Central memory CD4-positive, alpha-beta T cell (primary cell): ENCODE data around the gene LATS2.
"Not testable (repeated sequence)": the region's sequence is repeated elsewhere in the genome, so short reads cannot be mapped to it uniquely, and the experiment has no call there.

Source experiments
- DNase-seq: peaks from one replicate; pipeline ENCODE4 v3.0.0; 2022

LATS2 gene

DNA sequence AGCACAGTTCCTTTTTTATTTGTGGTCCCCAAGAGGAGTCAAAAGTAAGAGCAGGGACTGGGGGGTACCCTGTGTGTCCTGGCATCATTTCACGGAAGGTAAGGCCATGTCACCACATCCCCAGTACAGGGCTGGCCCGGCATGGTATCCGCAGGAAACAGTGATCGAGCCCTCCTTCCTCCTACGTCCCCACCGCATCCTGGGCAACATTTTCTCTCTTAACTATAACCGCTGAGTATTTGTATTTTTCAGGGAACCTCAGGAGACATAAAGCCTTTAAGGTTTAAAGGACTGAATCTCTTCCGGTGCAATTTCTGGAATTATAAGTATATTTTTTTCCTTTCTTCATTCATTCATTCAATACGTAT, 13.6 kb upstream of the LATS2 start:
- peak; percentile 30 for DNase-seq

DNA sequence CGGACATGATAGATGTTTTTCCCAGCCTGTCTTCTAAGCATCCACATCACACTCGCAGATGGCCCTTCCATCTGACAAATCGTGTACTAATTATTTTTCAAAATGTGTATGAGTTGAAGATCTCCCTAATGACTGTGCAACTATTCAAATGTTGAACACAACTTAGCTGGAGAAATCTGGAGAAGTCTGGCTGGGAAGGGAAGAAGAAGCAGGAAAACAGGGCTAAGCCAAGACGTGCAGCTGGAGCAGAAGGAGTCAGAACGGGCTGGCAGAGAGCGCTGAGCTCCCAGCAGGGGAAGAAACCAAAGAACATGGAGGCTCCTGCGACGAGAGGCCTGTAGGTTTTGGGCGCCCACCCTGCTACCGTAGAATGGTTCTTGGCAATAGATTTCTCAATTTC, 13.2 kb upstream of the LATS2 start:
- no peak for DNase-seq

DNA sequence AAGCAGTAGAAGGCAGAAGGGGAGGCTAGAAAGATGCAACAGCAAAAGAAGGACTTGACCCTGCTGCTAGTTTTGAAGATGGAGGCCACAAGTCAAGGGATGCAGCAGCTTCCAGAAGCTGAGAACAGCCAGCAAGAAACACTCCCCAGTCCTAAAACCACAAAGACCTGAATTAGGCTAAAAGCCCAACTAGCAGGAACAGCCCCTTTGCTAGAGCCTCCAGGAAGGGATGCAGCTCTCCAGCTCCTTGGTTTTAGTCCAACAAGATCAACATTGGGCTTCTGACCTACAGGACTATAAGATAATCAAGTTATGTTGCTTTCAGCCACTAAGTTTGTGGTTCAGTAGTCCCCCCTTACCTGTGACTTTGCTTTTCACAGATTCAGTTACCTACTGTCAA, 10.5 kb upstream of the LATS2 start:
- no peak for DNase-seq

DNA sequence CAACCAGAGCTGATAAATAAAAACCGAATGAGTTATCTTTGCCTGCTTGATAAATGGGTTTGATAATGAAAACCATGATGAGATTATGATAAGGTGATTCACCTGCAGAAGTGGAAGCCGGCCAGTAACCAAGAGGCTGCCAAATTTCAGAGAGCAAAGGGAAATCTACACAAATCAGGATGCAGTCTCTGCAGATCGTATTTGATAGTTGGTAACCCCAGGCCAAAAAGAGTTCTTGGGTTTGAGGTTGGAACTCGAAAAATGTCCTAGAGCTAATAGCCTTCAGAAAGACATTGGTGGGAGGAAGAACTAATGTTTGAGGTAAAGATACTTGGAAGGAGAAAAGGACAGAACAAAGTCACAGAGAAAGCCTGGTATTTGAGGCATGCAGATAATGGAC, 9.6 kb upstream of the LATS2 start:
- no peak for DNase-seq

DNA sequence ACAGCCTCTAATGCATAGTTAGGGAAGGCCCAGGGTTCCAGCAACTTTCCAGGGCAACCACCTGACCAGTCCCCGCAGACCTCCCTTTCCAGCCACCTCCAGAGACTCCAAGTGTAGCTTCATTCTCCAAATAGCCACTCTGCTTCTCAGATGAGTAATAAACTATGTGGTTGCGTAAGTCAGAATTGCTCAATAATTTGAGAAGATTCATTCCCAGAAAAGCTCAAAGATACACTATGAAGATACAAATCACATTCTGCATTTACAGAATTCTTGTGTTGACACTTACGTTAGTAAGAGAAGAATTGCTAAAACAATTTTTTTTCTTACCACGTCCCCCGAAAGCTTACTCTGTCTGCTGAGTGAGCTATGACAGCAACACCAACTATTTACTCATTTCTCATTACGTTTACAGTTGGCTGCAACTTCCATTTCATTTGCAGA, 8.2 kb upstream of the LATS2 start:
- no peak for DNase-seq

DNA sequence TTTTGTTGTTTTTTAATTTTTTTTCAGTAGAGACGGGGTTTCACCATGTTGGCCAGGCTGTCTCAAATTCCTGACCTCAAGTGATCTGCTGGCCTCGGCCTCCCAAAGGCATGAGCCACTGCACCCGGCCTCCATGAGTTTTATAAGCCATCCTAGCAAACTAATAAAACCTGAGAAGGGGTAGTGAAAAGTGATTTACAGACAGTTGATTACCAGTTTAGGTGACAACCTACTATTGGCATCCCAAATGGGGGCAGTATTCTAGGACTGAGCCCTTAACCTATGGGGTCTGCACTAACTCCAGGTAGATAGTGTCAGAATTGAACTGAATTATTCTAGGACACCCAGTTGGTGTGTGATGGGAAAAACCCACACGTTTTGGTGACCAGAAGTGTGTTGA, 6.5 kb upstream of the LATS2 start:
- no peak for DNase-seq

DNA sequence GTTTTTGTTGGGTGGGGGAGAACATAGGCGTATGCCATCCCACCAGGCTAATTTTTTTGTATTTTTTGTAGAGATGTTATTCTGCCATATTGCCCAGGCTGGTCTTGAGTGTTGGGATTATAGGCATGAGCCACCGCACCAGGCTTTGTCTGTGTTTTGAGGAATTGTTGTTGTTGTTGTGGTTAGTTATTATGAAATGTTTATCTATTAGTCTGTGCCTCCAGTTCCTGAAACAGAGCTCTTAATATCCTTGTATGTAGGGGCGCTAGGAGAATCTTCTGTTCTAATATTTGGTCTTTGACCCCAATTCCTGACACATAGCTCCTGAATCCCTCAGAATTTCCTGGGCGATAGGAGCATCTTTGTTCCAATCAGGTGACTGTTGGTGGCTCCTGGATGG, 5.6 kb upstream of the LATS2 start:
- DNase-seq = no peak

DNA sequence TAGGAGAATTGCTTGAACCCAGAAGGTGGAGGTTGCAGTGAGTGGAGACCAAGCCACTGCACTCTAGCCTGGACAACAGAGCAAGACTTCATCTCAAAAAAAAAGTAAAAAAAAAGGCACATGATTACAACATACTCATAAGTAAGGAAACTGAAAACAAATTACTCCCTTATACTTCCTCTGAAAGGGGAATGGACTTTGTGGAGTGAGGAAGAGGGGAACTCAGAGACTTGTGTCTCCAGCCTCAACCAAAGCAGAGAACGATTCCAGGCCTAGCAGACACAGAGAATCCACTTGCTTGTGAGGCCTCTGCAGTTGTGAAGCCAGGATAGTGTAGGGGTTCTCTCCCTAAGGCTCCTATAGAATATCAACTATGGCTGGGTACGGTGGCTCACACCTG, 4.3 kb upstream of the LATS2 start:
- no peak for DNase-seq

DNA sequence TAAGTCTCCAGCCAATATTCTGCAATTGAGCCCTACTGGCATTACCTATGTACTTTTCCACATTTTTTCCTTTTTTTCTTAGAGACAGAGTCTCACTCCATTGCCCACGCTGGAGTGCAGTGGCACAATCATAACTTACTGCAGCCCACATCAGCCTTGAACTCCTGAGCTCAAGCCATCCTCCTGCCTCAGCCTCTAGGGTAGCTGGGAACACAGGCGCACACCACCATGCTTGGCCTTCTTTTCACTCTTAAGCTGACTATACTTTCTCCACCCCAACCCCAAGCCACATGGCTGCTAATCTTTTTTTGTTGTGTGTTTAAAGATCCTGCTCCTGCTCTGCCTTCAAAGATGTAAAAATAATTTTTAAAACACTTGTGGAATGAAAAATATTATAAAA, 1.6 kb upstream of the LATS2 start:
- DNase-seq = no peak

DNA sequence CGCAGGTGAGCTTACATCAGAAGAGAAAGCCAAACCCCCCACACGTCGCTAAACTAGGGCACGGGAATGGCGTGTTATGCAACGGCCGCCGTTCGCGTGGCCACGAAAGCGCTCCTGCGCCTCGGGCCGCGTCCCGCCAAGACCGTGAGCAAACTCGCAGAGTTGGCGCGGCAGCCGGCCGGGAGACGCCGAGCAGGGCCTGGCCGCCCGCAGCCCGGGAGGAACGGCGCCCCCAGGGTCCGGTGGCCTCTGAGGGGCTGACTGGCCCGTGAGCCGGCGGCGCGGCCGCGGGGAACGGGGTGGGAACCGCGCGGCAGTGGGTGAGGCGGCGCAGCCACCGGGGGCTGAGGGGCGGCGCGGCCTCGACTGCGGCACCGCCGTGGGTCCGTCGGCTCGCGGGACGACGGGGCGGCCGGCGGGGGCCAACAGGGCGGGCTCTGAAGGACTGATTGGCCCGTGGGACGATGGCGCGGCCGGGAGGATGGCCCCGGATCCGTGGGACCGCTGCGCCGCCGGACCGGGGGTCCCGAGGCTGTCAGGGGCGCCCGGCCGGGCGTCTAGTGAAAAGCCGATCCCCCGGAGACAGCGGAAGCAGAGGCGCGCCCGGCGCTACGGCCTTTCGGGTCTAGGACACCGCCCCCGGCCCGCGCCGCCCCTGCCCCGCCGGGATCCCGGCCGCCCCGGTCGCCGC, 903 bp downstream of the LATS2 start:
- DNase-seq = no peak

DNA sequence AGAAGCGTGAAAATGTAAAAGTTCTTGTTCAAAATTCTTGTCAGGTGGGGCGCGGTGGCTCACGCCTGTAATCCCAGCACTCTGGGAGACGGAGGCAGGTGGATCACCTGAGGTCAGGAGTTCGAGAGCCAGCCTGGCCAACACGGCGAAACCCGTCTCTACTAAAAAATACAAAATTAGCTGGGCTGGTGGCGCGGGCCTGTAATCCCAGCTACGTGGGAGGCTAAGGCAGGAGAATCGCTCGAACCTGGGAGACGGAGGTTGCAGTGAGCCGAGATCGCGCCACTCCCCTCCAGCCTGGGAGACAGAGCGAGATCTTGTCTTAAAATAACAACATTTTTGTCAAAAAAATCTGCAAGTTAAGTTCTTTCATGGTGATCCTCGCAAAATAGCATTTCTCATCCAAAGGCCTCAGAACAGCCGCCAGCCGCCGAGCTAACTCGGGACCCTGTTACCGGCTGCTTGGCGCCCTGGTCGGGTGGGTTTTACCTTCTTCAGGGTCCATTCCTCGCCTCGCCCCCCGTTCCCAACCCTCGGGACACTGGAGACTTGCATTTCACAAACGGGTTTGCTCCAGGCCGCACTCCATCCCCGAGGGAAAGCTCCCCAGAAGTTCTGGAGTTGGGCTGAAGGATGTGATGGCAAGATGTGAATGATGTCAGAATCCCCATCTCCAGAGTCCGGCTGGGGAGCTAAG, 1.6 kb downstream of the LATS2 start:
- DNase-seq = no peak

DNA sequence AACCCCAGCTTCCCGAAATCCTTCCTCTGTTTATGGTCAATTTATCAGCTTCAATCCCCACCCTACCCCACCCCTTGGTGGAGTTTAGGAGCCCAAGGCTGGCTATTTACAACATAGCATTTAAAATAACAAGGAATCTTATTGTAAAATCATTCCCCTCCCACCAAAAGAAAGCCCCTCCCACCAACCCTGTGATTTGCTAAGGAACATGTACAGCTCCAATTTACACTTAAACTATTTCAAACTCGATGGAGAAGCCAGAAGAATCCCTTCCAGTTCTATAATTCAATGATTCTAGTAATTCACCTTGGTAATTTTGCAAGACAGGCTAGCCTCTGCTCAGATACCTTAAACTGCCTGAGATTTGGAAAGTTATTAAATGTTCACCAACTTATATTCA, 3.0 kb downstream of the LATS2 start:
- no peak for DNase-seq

DNA sequence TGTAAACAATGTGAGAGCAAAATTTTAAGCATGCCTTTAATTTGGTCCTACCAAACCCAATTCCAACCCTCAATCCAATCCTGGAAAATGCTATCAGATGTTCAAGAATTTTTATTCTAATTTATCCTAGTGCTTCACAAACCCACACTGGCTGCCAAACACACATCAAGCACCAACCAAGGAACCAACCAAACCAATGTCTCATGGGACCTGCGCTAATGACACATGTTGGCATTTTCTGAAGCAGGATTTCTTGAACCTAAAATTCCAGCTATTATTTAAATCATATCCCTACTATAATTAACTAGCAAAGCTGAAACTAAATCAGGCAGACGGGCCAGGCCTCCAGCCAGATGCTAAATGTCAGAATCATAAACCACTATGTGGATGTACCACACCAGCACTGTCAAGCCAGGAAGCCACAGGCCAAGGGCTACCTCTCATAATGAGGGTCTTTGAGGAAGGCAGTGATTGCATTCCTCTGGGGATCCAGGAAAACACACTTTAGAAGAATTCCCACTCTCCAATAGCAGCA, 5.8 kb downstream of the LATS2 start:
- no peak for DNase-seq

DNA sequence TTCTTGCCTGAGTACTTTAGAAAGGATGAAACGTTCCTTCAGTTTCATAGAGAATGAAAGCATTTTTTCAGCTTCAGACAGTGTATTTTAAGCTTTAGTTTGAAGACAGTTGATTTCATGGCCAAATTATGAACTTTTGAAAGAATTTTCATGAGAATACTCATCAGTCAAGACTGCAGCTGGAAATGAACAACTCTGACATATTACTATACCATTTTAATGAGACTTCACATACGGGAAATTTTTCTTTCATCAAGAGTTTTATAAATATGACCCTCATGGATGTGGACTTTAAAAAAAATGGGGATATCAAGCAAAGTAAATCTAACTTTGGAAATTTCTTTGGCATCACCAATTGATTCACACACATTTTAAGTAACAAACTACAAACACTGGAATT, 6.4 kb downstream of the LATS2 start:
- no peak for DNase-seq

DNA sequence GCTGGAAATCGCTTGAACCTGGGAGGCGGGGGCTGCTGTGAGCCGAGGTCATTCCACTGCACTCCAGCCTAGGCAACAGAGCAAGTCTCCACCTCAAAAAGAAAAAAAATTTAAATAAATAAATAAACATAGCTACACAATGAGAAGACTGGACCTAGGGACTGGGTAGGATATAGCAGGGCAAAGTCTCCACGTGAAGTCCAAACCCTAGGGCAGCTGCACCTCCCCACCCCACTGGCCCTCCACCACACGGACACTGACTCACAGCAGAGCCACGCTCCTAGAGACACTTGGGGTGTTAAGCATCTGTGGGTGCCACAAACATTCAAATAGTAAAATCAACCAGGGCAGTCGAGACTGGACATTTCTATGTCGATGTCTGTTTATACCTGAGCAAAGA, 7.1 kb downstream of the LATS2 start:
- no peak for DNase-seq

DNA sequence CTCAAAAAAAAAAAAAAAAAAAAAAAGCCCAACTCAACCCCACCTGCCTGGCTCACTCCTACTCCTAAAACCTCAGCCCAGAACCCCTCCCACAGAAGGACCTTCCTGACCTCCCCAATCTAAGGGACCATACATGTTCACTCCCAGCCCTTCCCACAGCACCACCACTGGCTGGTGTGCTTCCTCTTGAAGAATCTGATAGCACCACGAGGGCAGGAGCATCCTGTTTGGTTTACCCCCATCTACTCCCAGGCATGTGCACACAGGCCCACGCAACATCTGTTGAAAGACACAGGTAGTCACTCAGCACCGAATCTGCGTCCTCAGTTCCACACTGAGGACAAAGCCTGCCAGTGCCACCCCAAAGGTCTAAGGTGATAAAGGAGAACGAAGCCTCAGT, 8.2 kb downstream of the LATS2 start:
- DNase-seq = no peak

DNA sequence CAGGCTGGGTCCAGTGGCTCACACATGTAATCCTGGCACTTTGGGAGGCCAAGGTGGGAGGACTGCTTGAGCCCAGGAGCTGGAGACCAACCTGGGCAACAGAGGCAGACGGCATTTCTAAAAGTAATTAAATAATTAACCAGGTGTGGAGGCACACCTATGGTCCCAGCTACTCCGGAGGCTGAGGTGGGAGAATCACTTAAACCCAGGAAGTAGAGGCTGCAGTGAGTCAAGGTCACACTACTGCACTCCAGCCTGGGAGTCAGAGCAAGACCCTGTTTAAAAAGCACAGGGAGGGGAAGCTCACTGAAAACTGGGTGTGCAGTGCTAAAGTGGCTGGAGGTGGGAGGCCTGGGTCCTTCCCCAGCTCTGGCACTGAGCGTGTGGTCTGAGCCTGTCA, 9.7 kb downstream of the LATS2 start:
- no peak for DNase-seq

DNA sequence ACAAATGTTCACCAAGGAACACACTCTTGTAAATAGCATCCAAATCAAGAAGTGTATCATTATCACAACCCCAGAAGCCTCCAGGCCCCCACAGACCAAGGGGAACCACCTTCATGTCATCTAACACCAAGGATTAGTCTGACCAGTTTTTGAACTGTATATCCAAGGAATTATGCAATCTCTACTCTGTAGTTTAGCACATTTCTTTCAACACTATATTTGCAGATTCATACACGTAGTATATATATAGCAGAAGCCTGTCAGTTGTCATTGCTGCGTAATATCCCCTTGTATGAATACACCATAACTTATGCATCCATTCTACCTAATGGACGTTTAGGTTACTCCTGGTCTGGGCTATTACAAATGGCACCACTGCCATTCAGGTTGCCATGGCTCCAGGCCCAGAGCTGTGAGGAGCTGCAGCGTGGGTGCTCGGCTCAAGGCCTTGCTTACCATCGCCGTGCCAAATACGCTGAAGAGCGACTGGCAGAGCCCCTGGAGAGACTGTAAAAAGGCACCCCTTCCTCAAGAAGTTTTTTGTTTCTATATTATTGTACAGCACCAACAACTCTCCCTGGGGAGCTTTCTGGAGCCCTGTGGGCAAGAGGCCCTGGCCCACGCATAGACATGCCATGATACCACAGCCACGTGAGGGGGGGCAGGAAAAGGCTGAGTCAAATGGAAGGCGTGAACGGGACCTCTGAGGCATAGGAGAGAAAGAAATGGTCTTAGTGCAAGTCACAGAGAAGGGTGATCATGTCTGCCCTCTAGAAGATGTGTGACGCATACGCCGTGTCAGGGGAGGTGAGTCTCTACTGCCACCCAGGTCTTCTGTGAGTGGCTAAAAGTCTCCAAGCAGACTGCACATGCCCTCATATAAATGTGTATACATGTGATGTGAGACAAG, 10.8 kb downstream of the LATS2 start:
- DNase-seq = no peak

DNA sequence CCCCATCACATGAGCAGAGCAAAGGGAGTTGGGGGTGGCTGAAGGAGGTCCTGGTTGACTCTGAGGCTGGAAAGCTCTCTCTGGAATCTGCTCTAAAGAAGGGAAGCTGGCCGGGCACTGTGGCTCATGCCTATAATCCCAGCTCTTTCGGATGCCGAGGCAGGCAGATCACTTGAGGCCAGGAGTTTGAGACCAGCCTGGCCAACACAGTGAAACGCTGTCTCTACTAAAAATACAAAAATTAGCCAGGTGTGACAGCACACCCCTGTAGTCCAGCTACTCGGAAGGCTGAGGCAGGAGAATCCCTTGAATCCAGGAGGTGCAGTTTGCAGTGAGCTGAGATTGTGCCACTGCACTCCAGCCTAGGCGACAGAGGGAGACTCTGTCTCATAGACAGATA, 11.7 kb downstream of the LATS2 start:
- DNase-seq = not testable (repeated sequence)

DNA sequence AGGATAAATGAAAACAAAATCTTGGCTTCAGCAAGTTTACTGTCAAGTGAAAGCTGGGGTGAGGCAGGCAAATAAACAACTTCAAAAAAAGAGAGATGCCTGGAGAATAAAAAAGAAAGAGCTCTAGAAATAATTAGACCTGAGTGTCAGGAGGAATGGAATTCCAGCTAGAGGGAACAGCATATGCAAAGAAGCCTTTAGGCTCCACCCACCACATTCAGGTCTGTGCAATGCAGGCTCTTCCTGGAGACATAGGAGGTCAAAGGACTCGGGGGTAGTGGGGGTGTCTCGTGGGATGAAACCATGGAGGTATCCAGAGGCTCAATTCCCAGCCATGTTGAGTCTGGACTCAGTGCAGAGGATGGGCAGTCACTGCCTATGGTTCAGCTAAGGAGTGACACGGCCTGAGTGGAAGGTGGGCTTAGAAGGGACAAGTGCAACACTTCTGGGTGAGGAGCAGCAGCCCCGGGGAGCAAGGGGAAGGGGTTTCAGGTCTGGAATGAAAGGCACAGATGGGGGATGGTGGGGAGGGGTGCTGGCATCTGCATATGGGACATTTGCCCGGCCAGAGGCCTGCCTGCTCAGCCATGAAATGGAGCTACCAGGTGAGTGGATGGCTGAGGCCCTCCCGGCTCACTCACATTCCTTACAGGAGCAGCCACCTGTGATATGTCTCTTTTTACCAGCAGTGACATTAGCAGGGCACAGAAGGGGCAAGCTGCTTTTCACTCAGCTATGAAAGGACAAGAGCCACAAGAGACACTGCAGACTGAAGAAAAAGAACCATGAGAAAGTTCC, 12.3 kb downstream of the LATS2 start:
- DNase-seq = no peak

DNA sequence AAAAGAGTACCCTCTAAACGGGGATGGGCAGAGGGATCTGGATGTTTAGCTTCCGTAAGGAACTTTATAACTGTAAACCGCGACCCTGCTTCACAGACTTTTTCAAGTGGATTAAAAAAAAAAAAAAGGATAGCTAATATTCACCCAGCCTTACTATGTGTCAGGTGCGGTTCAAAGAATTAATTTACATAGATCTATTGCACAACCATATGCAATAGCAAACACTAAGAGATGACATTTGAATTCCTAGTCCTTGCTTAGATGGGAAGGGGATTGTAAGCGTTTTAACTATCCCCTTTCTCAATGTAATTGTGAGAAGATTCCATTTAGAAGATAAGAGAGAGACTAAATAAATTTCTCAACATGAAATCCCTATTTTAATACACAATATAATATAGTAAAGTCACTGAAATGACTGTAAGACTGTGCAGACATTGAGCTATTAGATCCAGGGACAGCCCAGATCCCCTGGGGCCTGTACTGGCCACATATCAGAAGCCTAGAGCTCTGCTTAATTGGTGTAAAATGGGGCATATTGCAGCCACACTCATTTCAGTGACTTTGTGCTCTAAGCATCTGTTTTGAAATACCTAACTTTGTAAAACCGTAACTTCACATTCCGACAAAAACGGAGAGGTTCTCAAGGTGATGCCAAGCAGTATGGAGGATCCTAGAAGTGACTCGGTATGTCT, 13.6 kb downstream of the LATS2 start:
- no peak for DNase-seq

DNA sequence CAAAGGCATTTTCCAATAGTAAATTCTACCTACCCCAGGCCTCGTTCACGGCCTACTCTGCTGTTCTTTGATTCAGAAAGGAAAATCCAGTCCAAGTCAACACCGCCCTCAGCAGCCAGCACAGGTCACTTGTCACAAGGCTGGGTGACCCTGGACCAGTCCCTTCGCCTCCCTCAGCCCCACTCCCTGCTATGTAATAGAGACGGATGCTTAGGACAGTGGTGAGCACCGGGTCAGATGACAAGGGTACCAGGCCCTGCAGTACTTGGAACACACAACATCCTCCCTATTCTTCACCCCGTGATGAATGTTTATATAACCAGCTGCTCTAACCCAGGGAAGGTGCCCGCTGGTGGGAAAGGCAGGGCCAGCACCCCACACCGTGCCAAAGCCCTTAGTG, 14.3 kb downstream of the LATS2 start:
- no peak for DNase-seq
